Skeletal muscle cell (primary cell): ENCODE measurements around the gene CTU2.
A peak's percentile ranks its signal among the peaks of the same experiment; 100 is the strongest.

Experiments
- DNase-seq: peaks from one replicate; pipeline ENCODE4 v3.0.0-alpha.2; 2010; ENCODE audit warnings: low read depth
- H3K4me3 ChIP-seq: 2 replicates; pipeline ENCODE4 v1.5.1; 2011; ENCODE audit warnings: low read depth, mild to moderate bottlenecking, control low read depth, low read length, moderate library complexity

Gene CTU2

DNA sequence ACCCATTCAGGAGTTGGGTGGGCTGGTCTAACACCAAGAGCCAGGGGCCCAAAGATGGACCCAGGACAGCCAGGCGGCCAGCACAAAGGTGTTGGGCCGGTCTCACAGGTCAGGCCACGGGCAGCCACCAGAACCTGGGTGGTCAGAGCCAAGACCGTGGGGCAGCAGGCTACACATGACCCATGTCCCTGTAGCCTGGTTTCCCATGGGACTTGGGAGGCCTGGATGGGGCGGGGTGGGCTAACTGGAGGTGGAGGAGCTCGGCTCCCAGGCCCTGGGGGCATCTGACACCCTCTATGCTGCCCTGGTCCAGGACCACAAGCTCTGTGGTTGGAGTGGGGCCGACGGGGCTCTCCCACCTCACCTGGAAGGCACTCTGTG lies 17.2 kb downstream of the CTU2 start:
- no peak overlapping the region for H3K4me3 ChIP-seq
- no peak for DNase-seq

DNA sequence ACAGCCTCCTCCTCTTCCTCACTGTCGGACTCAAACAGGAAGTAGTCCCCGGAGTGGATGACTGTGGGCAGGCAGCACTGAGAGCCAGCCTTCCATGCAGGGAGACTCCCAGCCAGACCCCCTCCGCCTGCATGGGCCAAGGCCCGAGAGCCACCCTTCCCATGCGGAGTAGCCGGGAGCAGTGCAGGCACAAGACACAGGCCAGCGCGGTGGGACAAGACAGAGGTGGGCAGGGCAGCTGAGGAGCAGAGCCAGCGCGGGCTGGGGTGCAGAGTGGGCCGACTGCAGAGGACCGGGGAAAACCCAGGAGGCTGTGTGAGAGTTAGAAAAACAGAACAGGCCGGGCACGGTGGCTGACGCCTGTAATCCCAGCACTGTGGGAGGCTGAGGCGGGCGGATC lies 17.6 kb downstream of the CTU2 start:
- no peak for DNase-seq

DNA sequence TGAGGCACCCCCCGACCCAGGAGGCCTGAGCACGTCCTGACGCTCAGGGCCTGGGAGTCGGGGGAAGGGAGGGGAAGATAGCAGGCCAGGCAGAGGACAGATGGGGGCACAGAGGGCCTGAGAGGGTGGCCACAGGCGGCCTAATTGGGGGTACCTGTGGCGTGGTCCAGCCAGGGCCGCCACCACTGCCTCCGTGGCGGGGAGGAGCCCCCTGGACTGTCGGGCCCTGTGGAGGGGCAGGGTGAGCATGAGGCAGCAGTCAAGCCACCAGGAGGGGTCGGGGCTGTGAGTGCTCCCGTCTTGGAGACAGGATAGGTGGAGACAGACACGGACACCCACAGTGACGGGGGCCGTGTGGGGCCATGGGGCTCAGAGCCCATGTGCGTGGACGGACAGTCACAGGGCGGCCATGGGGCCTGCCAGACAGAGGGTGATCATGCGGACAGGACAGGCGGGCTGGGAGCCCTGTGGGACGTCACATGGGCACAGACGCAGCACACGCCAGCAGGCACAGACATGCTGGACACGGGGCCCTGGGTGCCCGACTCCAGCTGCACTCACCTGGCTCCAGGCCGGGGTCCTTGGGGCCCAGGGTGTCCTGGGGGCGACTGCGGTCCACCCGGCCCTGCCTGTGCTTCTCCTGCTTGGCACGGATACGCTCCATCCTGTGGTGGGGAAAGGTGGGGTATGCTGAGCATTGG lies 18.7 kb downstream of the CTU2 start:
- no peak overlapping the region for H3K4me3 ChIP-seq
- DNase-seq = no peak

More for the DNA sequence above, 17.6 kb downstream of the CTU2 start:
- H3K4me3 ChIP-seq = no peak overlapping the region

DNA sequence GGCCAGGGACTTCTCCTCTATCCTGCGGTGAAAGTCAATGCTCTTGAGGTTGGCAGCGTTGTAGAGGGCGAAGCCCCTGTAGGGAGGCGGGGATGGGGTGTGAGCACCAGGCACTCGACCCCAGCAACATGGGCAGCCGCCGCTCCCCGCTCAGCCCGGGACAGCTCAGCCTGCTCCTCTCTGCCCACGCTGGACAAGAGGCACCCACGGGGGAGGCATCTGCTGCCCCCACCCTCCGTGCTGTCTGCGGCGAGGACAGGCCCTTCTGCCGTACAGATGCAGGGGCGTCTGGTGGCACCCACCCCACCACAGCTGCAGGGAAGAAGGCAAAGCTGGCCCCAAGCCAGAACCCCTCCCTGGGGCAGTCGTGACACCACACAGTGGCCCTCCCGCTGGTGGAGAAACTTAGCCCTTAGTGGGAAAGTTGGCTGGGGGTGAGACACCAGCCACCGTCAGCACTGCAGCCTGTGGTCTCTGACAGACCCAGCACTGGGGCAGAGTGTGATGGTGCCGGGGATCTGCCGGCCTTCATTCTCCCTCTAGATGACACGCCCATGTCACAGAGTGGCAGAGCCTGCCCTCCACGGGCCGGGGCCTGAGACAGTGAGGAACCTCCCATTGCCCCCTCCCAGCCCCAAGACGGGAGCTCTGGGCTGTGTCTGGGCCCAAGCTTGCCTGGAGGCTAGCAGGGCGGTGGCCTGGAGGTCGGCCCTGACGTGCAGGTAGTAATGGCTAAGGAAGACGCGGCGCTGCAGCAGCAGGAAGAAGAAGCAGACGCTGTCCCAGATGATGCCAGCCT lies 19.5 kb downstream of the CTU2 start:
- no peak overlapping the region for H3K4me3 ChIP-seq
- no peak for DNase-seq

DNA sequence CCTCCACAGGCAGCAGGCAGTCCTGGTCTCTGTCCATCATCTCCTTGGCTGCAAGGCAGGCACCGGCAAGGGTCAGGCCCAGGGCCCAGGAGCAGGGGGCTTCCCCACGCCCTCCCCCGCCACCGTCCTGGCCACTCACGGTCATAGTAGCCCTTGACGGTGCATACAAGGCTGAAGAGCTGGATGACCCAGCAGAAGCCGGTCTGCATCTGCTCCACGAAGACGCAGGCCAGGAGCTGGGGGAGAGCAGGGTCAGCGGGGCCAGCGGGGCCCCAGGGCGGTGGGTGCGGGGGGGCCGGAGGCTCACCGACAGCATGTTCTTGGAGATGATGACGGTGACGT lies 20.1 kb downstream of the CTU2 start:
- no peak for DNase-seq

DNA sequence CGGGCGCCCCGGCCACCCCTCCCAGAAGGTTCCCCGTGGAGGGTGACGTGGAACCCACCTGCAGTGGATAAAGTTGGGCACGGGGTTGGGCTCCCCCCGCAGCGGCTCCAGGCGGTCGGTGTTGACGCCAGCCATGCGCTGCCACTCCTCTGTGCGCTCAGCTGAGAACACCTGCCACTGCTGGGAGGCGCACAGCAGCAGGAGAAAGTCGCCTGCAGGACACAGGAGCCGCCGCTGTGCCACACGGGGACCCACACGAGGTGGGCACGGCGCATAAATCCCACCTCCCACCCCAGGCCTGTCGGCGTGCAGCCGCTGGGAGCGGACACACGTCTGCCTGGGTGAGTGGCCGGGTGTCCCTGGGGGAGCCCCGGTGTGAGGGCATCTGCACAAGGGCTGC lies 20.7 kb downstream of the CTU2 start:
- H3K4me3 ChIP-seq = no peak overlapping the region

More for the DNA sequence above, 20.1 kb downstream of the CTU2 start:
- no peak overlapping the region for H3K4me3 ChIP-seq

DNA sequence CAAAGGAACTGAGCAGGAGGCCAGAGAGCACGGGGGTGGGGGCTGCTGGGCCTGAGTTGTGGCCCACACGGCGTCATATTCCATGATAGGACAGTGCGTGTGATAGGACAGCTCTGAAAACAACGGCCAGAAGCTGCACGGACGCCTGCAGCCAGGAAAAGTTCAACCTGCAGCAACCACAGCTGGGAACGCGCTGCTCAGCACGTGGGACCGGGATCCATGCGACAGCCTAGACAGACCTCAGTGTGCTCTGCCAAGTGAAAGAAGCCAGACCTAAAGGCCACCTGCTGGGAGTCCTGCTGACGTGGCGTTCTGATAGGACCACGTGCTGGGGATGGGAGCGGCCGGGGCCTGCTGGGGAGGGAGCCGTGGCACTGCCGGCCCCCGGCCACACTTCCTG lies 21.6 kb downstream of the CTU2 start:
- DNase-seq = no peak
- no peak overlapping the region for H3K4me3 ChIP-seq

More for the DNA sequence above, 20.7 kb downstream of the CTU2 start:
- no peak for DNase-seq

DNA sequence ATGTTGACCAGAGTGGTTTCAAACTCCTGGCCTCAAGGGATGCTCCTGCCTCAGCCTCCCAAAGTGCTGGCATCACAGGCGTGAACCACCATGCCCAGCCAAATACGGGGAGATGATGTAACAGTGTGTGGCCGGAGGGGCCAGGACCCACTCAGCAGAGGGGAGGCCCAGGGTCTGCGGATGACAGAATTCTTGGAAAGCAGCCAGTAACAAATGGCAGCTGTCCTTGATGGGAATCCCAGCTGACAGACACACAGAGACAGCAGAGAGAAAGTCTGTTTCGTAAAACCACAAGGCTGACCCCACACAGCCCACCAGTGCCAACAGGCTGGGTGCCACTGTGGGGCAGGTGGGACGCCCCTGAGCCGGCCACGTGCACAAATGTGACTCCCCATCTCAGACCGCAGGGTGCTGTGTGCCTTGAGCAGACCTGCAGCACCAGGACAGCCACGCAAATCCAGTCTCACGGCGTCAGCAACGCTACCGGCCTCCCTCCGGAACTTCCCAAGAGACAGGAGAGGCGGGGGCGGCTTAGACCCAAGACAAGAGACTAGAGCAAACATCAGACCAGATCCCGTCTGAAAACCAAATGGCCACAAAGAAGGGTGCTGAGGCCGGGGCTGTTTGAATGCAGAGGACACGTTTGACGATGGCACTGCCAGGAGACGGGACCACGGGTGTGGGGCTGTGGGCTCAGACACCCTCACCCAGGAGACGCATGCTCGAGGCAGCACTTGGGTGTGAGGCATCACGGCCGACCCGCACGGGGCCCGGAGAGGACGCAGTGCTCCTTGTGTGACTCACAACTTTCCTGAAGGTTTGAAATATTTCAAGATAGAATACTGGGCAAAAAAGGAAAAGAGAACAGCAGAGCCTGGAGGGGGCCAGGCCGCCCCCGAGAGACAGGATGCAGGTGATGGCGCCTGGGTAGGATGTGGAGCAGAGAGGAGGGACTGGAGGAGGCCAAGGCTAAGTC lies 24.6 kb downstream of the CTU2 start:
- H3K4me3 ChIP-seq = no peak overlapping the region
- DNase-seq = no peak

DNA sequence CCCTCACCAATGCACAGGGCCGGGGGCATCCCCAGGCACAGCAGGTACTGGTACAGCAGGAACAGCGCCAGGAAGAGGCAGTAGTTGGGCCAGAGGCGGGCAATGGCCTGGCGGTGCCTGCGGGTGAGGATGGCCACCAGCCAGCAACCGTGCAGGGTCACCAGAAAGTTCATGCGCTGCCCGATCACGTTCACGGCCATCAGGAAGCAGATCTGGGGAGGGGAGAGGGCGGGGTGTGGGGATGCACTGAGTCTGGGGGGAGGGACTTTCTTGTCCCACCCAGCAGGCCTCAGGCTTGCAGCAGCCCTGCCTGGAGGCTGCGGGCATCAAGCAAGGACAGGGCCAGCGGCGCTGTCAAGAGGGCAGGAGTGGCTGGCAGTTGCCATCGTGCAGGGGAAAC lies 25.4 kb downstream of the CTU2 start:
- H3K4me3 ChIP-seq = no peak overlapping the region
- no peak for DNase-seq

DNA sequence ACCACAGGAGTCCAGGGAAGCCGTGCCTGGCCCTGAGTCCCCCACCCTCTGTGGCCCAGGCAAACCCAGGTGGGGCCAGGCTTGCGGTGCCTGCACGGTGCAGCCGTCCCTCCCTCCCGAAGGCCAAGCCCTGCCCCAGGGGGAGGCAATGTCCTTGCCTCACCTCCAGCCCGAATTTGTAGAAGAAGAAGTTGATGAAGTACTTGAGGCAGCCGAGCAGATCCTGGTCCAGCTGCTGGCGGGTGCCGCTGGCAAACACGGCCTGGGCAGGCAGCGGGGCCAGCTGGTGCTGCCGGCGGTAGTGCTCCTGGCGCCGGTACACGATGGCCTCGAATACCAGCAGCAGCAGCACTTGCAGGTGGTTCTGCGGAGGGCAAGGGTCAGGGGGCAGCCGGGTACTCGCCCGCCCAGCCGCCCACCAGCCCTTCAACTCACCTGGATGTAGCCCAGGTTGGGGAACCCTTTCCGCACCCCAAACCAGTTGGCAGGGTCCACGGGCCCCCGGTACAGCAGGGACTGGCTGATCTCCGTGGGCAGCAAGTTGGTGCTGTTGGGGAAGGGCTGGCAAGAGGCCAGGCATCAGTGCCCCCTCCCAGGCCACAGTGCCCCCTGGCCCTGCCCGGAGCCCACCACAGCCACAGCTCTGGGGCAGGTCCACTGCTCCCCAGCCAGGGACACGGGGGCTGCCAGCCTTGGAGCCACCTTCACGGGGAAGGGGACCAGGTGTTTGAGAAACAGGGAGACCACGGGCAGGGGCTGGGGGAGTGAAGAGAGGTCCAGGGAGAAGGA lies 26.1 kb downstream of the CTU2 start:
- no peak for DNase-seq
- H3K4me3 ChIP-seq = no peak overlapping the region

DNA sequence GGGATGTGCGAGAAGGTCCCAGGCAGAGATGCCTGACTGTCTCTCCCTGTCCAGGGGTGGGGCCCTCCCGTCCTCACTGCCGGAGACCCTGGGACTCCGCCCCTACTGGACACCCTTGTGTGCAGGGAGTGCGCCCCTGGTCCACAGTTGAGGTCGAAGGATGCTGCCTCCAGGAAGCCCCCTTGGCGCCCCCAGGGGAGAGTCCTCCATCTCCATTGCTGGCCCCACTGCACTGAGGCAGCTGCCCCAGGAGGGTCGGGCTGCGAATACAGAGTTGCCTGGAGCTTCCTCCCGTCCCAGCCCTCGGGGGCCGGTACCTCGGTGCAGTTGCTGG lies 26.6 kb downstream of the CTU2 start:
- no peak overlapping the region for H3K4me3 ChIP-seq
- DNase-seq = no peak

DNA sequence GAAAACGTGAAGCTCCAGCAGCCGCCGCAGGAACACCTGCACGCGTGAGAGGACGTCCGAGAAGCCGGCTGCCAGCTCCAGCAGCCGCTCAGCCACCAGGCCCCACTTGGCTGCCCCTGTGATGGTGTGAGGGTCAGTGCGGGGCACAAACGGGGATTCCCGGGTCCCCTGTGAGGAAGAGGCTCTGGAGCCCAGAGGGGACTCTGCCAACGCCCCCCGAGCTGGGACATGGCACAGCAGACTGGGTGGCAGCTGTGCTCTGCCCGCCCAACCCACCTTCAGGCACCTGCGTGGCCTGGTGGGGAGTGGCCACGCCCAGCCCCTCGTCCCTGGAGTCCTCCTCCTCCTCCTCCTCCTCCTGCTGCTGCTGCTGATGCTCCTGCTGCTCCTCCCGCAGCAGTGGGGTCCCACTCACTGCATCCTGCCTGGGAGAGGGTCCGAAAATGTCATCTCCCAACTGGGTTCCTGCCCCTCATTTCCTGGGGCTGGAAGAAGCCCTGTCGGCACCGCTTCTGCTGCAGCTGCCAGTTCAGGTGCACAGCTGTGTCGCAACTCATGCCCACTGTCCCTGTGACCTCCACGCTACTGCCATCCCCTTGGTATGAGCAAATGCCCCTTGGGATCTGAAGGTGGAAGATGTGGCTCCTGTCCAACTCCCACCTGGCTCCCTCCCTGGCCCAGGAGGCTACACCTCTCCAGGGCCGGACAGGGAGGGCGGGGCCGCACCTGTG lies 27.5 kb downstream of the CTU2 start:
- H3K4me3 ChIP-seq = no peak overlapping the region
- DNase-seq = no peak

DNA sequence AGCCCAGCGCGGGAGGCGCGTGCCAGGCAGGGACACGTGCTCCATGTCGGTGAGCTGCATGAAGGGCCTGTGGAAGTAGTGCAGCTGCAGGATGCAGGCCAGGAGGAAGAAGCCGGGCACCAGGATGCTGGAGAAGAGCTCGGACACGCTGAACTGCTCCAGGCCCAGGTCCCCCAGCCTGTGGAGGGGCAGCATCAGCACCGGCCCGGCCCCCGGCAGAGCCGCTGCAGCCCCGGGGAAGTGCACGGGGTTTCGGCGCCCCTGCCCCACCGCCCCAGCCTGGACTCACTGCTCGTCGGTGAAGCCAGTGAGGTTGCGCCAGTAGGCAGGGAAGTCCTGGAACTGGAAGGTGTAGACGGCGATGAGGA lies 28.0 kb downstream of the CTU2 start:
- H3K4me3 ChIP-seq = no peak overlapping the region
- DNase-seq = no peak

DNA sequence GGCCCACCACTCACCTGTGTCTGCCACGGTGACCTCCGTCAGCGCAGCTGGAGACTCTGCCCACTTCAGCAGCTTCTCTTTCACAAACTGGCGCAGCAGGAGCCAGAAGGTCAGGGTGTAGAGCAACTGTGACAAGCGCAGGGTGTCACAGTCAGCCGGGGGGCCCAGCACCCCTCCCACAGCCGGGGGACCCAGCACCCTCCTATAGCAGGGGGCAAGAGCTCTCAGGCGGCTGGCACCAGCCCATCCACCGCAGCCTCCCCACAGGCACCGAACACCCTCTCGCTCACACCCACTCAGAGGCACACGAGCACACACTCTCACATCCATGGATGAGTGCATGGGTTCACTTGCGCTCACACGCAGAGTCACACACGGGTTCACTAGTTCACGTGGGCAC lies 28.8 kb downstream of the CTU2 start:
- no peak overlapping the region for H3K4me3 ChIP-seq
- DNase-seq = no peak

DNA sequence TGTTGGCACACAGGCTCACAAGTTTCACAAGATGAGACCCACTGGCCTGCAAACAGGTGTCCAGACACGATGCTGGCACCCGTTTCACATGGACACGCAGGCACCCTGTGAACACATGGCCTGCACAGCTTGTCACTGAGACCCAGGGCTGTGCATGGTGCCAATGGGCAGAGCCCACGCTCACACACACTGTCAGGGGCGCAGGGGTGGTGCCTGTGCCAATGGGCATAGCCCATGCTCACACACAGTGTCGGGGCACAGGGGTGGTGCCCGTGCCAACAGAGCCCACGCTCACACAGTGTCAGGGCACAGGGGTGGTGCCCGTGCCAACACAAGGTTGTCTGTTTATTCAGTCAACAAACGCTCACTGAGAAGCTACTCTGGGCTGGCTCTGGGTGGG lies 29.3 kb downstream of the CTU2 start:
- H3K4me3 ChIP-seq = no peak overlapping the region

DNA sequence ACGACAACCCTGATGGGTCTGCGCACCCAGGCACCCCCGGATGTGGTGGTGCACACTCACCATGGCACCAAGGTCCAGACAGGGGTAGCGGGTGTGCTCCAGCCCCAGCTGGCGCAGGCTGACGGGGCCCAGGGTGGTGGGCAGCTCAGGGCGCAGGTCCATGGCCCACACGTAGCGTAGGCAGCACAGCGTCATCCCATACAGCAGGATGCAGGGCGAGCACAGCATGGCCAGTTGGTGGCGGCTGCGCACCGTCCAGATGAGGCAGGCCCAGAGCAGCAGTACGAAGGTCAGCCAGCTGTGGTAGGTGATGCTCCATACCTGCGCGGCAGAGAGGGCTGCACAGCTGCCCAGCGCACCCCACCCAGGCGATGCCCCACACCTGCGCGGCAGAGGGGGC lies 29.8 kb downstream of the CTU2 start:
- H3K4me3 ChIP-seq = no peak overlapping the region

More for the DNA sequence above, 29.3 kb downstream of the CTU2 start:
- no peak for DNase-seq

DNA sequence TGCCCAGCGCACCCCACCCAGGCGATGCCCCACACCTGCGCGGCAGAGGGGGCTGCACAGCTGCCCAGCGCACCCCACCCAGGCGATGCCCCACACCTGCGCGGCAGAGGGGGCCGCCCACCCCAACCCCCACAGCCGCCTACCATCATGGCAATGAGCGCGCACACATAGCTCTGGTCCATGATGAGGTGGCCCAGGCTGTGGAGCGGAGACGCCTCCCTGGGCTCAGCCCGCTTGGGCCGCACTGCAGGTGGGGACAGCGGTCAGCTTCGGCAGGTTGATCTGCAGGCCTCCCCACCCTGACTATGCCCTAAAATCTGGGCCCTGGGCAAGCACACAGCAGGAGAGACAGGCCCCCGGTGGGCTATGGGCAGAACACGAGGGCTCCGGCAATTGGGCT lies 30.2 kb downstream of the CTU2 start:
- H3K4me3 ChIP-seq = no peak overlapping the region
- no peak for DNase-seq

More for the DNA sequence above, 29.8 kb downstream of the CTU2 start:
- DNase-seq = no peak

DNA sequence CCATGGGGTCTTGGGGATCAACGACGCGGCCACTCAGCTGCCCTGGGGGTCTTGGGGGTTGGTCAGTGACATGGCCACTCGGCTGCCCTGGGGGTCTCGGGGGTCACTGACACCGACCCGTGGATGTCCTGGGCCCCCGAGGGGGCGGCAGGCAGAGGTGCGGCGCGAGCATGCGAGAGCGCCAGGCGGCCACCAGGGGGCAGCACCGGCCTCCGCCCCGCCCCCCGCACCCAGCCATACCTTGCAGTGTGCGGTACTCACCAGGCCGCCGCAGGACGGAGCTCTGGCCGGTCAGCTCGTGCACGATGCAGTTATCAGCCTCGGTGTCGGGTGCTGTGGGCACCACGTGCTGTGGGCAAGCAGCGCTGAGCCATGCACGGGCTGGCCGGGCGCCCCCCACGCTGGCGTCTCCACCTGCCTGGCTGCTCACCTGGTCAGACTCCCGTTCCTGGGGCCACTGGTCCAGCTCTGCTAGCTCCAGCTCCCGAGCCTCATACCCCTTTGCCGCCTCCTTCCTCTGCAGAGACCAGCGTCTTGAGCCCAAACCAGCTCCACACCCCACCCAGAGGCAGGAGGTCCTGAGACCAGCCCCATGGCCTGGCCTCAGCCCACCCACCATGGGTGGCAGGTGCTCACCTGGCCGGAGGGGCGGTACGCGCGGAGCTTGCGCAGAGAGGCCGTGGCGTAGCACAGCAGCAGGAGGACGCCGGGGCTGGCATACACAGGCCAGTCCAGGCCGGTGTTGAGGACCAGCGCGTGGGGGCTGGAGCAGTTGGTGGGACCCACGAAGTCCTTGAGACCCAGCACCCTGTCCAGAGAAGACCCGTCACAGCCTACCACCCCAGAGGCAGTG lies 31.2 kb downstream of the CTU2 start:
- DNase-seq = peak; percentile 45
- no peak overlapping the region for H3K4me3 ChIP-seq
